ENCODE results near the gene SERPINA3.

GRCh38 chr14:94631536-94632304 lies 19.5 kb downstream of the SERPINA3 start:
- TF ChIP-seq CTCF (conservative IDR thresholded peaks at IDR 0.05) (no peak), ZFX (IDR thresholded peaks at IDR 0.05) (no peak)
